K562 (cell line): ENCODE measurements around the gene TRERF1.

Experiments
- CBX5 ChIP-seq: IDR thresholded peaks from 2 replicates; pipeline ENCODE4 v1.6.1; 2014; ENCODE audit warnings: low read depth, borderline replicate concordance
- JUNB ChIP-seq: fragments of 450-650 bp; formaldehyde crosslinking; conservative IDR thresholded peaks from 2 replicates; pipeline ENCODE4 v1.4.0; 2020; ENCODE audit warnings: mild to moderate bottlenecking

- no peak for TF ChIP-seq CBX5
- no peak for TF ChIP-seq JUNB
Measured at GRCh38 chr6:42243046-42243445, 208.7 kb downstream of the TRERF1 start.
